Loucy (cell line): ENCODE data around the gene CST5.

Source experiments
- H2AFZ ChIP-seq: fragments of 200-600 bp; sonication (generic); 2 replicates; pipeline ENCODE4 v1.6.0; 2016; ENCODE audit warnings: antibody characterized with exemption, mild to moderate bottlenecking, low read length, moderate library complexity
- H3F3A ChIP-seq: fragments of 200-600 bp; 2 replicates; pipeline ENCODE4 v1.6.0; 2016; ENCODE audit warnings: antibody characterized with exemption, low read depth, mild to moderate bottlenecking
- H3K27me3 ChIP-seq: fragments of 200-600 bp; sonication (generic); 2 replicates; pipeline ENCODE4 v1.6.1; 2014; ENCODE audit warnings: low read length, mild to moderate bottlenecking; ENCODE audit not compliant: insufficient read depth, poor library complexity, severe bottlenecking
- H3K36me3 ChIP-seq: fragments of 200-600 bp; sonication (generic); 2 replicates; pipeline ENCODE4 v1.6.1; 2016; ENCODE audit warnings: low read length; ENCODE audit not compliant: insufficient read depth
- H3K4me1 ChIP-seq: fragments of 200-600 bp; sonication (generic); 2 replicates; pipeline ENCODE4 v1.5.1; 2014; ENCODE audit warnings: low read length, mild to moderate bottlenecking; ENCODE audit not compliant: insufficient read depth, poor library complexity, severe bottlenecking
- H3K4me2 ChIP-seq: fragments of 200-600 bp; sonication (generic); 2 replicates; pipeline ENCODE4 v1.6.0; 2014; ENCODE audit warnings: antibody characterized with exemption, low read length, low read depth, mild to moderate bottlenecking; ENCODE audit not compliant: poor library complexity, severe bottlenecking
- H3K4me3 ChIP-seq: fragments of 200-600 bp; sonication (generic); 2 replicates; pipeline ENCODE4 v1.5.1; 2014; ENCODE audit warnings: low read length, mild to moderate bottlenecking, mixed read lengths; ENCODE audit not compliant: poor library complexity, severe bottlenecking
- H3K79me2 ChIP-seq: fragments of 200-600 bp; sonication (generic); 2 replicates; pipeline ENCODE4 v1.6.1; 2014; ENCODE audit warnings: low read length; ENCODE audit not compliant: insufficient read depth
- H3K9ac ChIP-seq: fragments of 200-600 bp; sonication (generic); 2 replicates; pipeline ENCODE4 v1.6.0; 2014; ENCODE audit warnings: mild to moderate bottlenecking, low read depth, low read length, moderate library complexity; ENCODE audit not compliant: poor library complexity, severe bottlenecking
- H3K9me2 ChIP-seq: fragments of 200-600 bp; sonication (generic); replicated peaks from 2 replicates; pipeline ENCODE4 v1.6.1; 2016; ENCODE audit warnings: low read depth, low read length, mixed read lengths
- H3K9me3 ChIP-seq: fragments of 200-600 bp; sonication (generic); 2 replicates; pipeline ENCODE4 v1.6.1; 2014; ENCODE audit warnings: mild to moderate bottlenecking, antibody characterized with exemption, low read length, low read depth; ENCODE audit not compliant: insufficient read depth
- H4K20me1 ChIP-seq: fragments of 200-600 bp; sonication (generic); 2 replicates; pipeline ENCODE4 v1.6.0; 2014; ENCODE audit warnings: antibody characterized with exemption, low read length, mild to moderate bottlenecking; ENCODE audit not compliant: insufficient read depth, poor library complexity, severe bottlenecking
- EZH2phosphoT487 ChIP-seq: fragments of 200-600 bp; IDR thresholded peaks from 2 replicates; pipeline ENCODE4 v1.6.1; 2018; ENCODE audit warnings: antibody characterized with exemption, mild to moderate bottlenecking, moderate library complexity, borderline replicate concordance
- TF ChIP-seq, protein P1 (sequence below): fragments of 200-600 bp; sonication (generic); conservative IDR thresholded peaks from 2 replicates; pipeline ENCODE4 v1.5.1; 2014; ENCODE audit warnings: mild to moderate bottlenecking, antibody characterized with exemption, low read length

Gene CST5

DNA sequence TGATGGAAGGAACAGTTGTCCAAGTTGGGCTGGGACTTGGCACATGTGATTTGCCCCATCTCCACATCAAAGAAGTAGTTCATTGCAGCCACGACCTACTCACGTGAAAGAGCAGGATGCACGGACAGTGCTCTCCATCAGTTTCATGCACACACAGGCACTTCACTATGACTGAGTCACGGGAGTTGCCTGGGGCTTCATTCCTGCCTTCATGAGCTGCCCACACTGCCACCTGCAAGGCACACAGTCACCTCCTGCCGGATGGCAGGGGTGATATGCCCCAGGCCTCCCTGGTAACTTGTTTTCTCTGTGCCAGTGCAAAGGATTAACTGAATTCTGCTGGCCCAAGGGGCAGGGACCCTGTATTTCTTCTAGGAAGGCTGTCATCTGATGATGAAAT, 22.8 kb downstream of the CST5 start:
- TF ChIP-seq, protein P1, sequence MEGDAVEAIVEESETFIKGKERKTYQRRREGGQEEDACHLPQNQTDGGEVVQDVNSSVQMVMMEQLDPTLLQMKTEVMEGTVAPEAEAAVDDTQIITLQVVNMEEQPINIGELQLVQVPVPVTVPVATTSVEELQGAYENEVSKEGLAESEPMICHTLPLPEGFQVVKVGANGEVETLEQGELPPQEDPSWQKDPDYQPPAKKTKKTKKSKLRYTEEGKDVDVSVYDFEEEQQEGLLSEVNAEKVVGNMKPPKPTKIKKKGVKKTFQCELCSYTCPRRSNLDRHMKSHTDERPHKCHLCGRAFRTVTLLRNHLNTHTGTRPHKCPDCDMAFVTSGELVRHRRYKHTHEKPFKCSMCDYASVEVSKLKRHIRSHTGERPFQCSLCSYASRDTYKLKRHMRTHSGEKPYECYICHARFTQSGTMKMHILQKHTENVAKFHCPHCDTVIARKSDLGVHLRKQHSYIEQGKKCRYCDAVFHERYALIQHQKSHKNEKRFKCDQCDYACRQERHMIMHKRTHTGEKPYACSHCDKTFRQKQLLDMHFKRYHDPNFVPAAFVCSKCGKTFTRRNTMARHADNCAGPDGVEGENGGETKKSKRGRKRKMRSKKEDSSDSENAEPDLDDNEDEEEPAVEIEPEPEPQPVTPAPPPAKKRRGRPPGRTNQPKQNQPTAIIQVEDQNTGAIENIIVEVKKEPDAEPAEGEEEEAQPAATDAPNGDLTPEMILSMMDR: no peak
- no peak for TF ChIP-seq EZH2phosphoT487
- Histone ChIP-seq H3K9me2 (no peaks in the 10 kb centered on the region), H3K4me2 (no peak overlapping the region), H3K27me3 (no peaks in the 10 kb centered on the region), H3K9ac (no peak overlapping the region), H3K4me1 (no peaks in the 10 kb centered on the region), H3K9me3 (no peaks in the 10 kb centered on the region), H4K20me1 (no peaks in the 10 kb centered on the region), H3K4me3 (no peak overlapping the region), H3K36me3 (no peaks in the 10 kb centered on the region), H2AFZ (no peak overlapping the region), H3F3A (no peaks in the 10 kb centered on the region), H3K79me2 (no peaks in the 10 kb centered on the region)

DNA sequence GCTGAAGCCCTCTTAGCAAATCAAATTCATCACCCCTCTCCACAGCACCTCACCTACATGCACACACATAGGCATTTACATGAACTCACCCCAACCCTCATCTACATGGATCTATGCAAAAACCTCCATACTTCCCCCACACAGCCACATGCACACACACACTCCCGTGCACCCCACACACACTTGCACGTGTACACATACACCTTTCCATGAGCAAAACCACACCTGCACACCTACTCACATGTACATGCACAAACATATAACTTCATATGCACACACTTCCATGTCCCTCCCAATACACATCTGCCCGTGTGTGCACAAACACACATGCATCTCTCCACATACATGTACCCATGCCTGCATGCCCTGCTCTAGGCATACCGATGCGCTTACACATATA, 23.3 kb downstream of the CST5 start:
- Histone ChIP-seq H3K4me1 (no peaks in the 10 kb centered on the region), H3K4me3 (no peak overlapping the region), H3K4me2 (no peak overlapping the region), H3F3A (no peaks in the 10 kb centered on the region), H3K9me3 (no peaks in the 10 kb centered on the region), H3K9me2 (no peaks in the 10 kb centered on the region), H3K36me3 (no peaks in the 10 kb centered on the region), H3K9ac (no peak overlapping the region), H4K20me1 (no peaks in the 10 kb centered on the region), H3K27me3 (no peaks in the 10 kb centered on the region), H3K79me2 (no peaks in the 10 kb centered on the region), H2AFZ (no peak overlapping the region)
- TF ChIP-seq, protein P1: no peak
- no peak for TF ChIP-seq EZH2phosphoT487

DNA sequence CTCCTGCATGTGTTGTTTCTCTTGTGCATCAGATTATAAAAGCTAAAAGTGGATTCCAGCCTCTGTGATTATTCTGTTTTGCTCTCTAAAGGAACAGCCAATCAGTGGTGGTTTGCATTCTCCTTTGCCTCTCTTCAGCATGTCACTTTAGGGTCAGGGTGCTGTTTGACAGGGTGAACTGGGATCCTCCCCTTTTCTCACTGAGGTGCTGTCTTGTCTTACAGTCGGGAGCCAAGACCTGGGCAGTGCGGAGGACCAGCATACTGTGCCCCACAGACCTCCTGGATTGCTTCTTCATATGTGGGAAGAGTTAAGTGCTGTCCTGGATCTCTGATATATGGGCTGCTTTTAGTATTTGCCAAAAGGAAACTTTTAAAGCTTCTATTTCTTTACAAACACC, 37.9 kb downstream of the CST5 start:
- no peaks in the 10 kb centered on the region for H3F3A ChIP-seq
- H2AFZ ChIP-seq: no peak overlapping the region
- no peaks in the 10 kb centered on the region for H3K27me3 ChIP-seq
- no peaks in the 10 kb centered on the region for H3K9me3 ChIP-seq
- H3K36me3 ChIP-seq: no peaks in the 10 kb centered on the region
- H3K9ac ChIP-seq: no peak overlapping the region
- TF ChIP-seq EZH2phosphoT487: no peak
- TF ChIP-seq, protein P1: no peak
- no peaks in the 10 kb centered on the region for H3K9me2 ChIP-seq
- no peaks in the 10 kb centered on the region for H3K79me2 ChIP-seq
- H3K4me3 ChIP-seq: no peak overlapping the region
- no peaks in the 10 kb centered on the region for H3K4me1 ChIP-seq
- no peaks in the 10 kb centered on the region for H4K20me1 ChIP-seq
- H3K4me2 ChIP-seq: no peak overlapping the region
